Activated naive CD4-positive, alpha-beta T cell (primary cell): ENCODE measurements around the gene JARID2.

Experiments
- DNase-seq, 4 experiments: peaks; one replicate each; lab custom pipeline; 2025; lab: John Stamatoyannopoulos, UW

The JARID2 gene

GRCh38 chr6:15376900-15377487 lies 131.1 kb downstream of the JARID2 start:
- no peak for DNase-seq

- no peak for DNase-seq
Measured at GRCh38 chr6:15378272-15378671, 132.4 kb downstream of the JARID2 start.

DNA sequence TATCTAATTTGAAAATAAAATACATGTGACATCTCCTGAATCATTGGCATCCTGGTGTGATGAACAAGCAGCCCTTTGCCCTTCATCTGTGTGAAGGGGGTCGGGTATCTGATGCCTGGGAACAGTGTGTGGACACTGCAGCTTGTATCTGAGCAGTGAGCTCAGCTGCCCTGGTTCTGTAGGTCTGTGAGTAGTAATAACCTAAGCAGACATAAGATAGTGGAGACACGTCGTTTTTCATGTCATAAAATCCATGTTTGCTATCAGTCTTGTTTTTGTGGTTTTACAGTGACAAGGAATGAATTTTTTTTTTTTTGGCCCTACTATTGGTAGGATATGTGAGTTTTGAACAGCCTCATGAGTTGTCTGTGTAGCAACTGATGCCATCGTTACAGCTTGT lies 133.0 kb downstream of the JARID2 start:
- no peak for DNase-seq

- DNase-seq: no peak
Measured at GRCh38 chr6:15380351-15380750, 134.5 kb downstream of the JARID2 start.

- no peak for DNase-seq
Measured at GRCh38 chr6:15382089-15382488, 136.2 kb downstream of the JARID2 start.

DNA sequence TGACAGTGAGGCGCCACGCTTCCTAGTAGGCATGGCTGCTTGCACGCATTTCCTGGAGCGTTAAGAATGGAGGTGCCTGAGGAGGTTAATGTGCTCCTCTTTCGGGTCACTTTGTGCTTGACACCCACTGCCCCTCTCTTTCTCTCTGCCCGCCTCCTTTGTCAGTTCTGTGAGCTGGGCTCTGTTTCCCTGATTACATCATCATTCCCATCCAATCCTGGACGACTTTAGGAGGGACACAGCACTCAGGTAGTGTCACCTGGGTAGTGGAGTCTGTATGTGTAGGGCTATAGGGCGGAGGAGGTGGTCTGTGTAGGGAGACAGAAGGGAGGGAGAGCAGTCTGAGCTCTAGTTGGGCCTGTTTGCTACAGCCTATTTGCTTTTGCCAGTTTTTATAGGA lies 136.8 kb downstream of the JARID2 start:
- DNase-seq: no peak

DNA sequence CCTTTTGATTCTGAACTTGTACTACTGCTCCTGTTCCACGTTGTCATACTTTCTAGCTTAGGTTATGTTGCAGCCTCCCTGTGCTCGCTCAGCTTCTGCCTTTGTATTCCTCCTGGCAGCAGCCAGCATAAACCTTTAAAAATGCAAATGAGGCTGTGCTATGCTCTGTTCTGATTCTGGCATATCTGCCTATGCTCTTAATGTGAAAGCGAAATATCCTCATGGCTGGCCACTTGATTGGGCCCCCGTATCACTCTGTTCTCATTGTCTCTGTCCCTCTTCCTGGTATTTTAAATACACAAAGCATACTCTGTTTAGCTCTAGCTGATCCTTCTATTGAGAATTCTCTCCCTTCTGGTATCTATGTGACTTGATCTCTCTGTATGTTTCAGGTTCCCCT lies 139.0 kb downstream of the JARID2 start:
- no peak for DNase-seq

DNA sequence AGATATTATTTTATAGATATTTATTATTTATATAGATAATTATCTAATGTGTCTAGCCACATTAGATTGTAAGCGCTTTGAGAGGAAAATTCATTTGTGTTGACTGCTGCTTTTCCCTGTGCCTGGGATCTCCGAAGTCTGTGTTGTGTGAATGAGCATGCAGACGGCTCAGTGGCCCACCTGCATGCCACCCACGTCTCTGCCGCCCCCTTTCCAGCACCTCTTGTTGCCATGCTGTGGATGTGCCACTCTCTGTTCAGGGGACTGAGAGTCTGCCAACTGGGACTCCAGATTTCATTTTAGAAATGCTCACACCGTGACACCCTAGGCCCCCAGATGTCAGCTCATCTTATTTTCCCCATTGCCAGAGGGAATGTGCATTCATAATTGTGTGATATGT lies 139.7 kb downstream of the JARID2 start:
- DNase-seq: no peak

DNA sequence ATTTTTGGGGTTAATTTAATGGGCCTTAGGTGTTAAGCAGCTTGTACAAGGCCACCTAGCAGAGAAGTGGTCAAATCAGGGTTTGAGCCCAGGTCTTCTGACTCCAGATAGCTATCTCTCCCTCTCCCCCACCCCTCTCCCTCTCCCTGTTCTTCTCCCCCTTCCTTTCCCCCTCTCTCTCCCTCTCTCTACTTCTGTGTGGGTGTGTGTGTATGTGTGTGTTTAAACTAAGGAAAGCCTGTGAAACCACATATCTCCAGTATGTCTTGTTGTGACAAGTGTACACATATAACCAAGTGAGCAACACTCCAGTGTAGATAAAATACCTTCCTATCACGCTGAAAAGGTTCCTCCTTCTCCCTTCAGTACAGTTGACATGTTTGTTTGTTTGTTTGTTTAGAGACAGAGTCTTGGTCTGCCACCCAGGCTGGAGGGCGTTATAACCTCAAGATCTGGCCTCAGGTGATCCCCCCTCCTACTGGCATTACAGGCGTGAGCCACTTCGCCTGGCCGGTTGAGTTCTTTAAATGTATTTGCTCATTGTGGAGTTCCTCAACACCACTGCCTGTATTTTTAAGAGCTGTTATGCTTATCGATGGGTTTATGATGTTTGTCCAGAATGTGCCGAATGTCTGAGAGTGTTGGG lies 140.4 kb downstream of the JARID2 start:
- no peak for DNase-seq

GRCh38 chr6:15386756-15387112 lies 140.9 kb downstream of the JARID2 start:
- DNase-seq: no peak

DNA sequence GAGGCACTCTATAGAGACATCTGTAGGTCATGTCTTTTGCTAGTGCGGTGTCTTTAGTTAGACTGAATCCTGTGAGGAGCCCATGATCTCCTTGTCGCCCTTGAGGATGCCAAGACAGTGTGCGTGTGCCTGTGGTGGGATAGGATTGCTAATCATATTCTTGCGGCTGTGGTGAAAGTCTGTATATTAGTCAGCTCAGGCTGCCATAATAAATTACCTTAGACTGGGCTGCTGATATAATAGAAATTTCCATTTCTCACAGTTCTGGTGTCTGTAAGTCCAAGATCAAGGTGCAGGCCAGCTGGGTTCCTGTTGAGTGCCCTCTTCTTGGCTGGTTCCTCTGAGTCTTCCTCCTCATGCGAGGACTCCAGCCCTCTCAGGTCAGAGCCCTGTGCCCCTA lies 141.2 kb downstream of the JARID2 start:
- DNase-seq: no peak

- no peak for DNase-seq
Measured at GRCh38 chr6:15389084-15389764, 143.4 kb downstream of the JARID2 start.

GRCh38 chr6:15389765-15390723 lies 144.2 kb downstream of the JARID2 start:
- DNase-seq: no peak

GRCh38 chr6:15391500-15391899 lies 145.6 kb downstream of the JARID2 start:
- no peak for DNase-seq

DNA sequence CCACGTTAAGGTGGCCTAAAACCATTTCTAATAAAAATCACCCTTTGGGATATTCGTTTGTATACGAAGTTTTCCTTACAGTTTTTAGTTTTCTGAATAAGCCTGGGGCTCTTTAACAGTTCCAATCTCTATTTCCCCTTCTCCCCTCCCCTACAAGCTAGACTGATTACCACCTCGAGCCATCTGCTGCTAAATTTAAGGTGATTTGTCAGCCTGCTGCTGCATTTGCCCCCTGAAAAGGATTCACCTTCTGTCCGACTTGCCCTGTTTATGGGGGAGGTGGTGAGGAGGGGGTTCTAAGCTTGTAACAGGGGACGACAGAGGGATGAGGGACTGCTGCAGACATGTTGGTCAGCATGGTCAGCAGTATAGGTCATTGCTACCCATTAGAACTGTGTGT lies 146.3 kb downstream of the JARID2 start:
- DNase-seq: no peak

GRCh38 chr6:15393605-15394004 lies 147.7 kb downstream of the JARID2 start:
- DNase-seq: no peak

GRCh38 chr6:15395087-15395486 lies 149.2 kb downstream of the JARID2 start:
- DNase-seq: no peak

DNA sequence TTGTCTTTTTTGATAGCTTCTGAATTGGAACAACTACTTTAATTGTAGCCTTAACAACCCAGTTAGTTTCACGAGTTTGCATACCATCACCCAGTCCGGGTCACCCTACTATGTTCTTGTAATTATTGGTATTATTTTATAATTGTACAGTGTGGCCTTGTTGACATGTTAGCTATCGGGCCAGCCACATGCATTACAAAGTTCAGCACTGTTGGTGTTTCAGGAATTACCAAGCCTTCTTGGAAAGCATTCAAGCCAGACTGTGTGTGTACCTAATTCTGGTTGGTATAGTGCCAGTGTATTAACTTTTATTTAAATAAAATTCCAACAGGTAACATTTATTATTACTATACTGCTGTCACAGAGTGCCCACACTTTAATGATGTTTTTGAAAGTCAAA lies 150.9 kb downstream of the JARID2 start:
- no peak for DNase-seq

GRCh38 chr6:15398633-15399275 lies 152.9 kb downstream of the JARID2 start:
- DNase-seq: no peak

GRCh38 chr6:15399641-15400470 lies 154.0 kb downstream of the JARID2 start:
- no peak for DNase-seq

GRCh38 chr6:15400572-15401004 lies 154.7 kb downstream of the JARID2 start:
- no peak for DNase-seq
